ENCODE data around the gene C2orf49. TPM values are rescaled to one million over a fixed set of nuclear protein-coding genes. Genes with fewer than 3 reads are reported as not detected.

C2orf49 gene
- total RNA-seq, 1 experiment from 2014 or later: 17.2 TPM

GRCh38 chr2:105377871-105378270 lies 40.5 kb downstream of the C2orf49 start:
- H3K27me3 ChIP-seq (ENCODE audit: insufficient read depth, low read length): no peaks in the 10 kb centered on the region
- no peak for DNase-seq (ENCODE audit: low read depth, low spot score)
- ChIA-PET RAD21 (ENCODE audit: low non-redundant PET in 1 of 2, low total read pairs in 2 of 2, uncharacterized antibody in 2 of 2, unreplicated experiment in 2 of 2) (no interaction called here), CTCF (interaction anchor here (0.8 to 0.9 kb wide), 2 partner anchors 141 to 143 kb away, joined by 3 read pairs; no protein-coding TSS in a partner anchor), POLR2A (no interaction called here)
- no peaks in the 10 kb centered on the region for H4K20me1 ChIP-seq (ENCODE audit: insufficient read depth)
- H3K4me2 ChIP-seq (ENCODE audit: low read length): no peak overlapping the region
- H3K9me2 ChIP-seq (ENCODE audit: insufficient read depth): no peaks in the 10 kb centered on the region
- no peak overlapping the region for H3K4me3 ChIP-seq (replicated peaks in 1 of 2; ENCODE audit: low read depth in 1 of 2, low read length in 2 of 2)
- intact Hi-C loops (cut with micrococcal nuclease): no loop called here
- peak; percentile 35; the same call in 1 of the 2 replicates for ATAC-seq
- no peak overlapping the region for H3K27ac ChIP-seq (ENCODE audit: low read depth, low read length)
- no peaks in the 10 kb centered on the region for H3K4me1 ChIP-seq (ENCODE audit: control insufficient read depth in 1 of 2, insufficient read depth in 2 of 2, low read length in 2 of 2)
- TF ChIP-seq REST (IDR thresholded peaks at IDR 0.05; ENCODE audit: low read depth) (no peak), CTCF (IDR thresholded peaks at IDR 0.05 in 2 of 3, conservative IDR thresholded peaks at IDR 0.05 in 1 of 3; ENCODE audit: borderline replicate concordance in 1 of 3, insufficient read depth in 1 of 3, low read depth in 2 of 3, low read length in 2 of 3) (peak in 2 of 3 experiments; percentile 12 to 18; a peak in 1 of 6 replicates), RAD21 (IDR thresholded peaks at IDR 0.05; ENCODE audit: low read depth) (peak; percentile 50; the same call in 1 of the 2 replicates)
- H3K36me3 ChIP-seq (ENCODE audit: control insufficient read depth in 1 of 2, insufficient read depth in 2 of 2, low read length in 2 of 2): peaks cover 20 to 57% of the 10 kb centered on the region in 2 experiments; a peak in 2 of 4 replicates
- H3K9me3 ChIP-seq (ENCODE audit: control insufficient read depth in 1 of 2, insufficient read depth in 1 of 2, low read depth in 1 of 2, low read length in 2 of 2): no peaks in the 10 kb centered on the region
- H3K79me2 ChIP-seq (ENCODE audit: insufficient read depth, low read length): peaks cover 84% of the 10 kb centered on the region
- H3K9ac ChIP-seq (ENCODE audit: low read length): no peak overlapping the region
- no peak overlapping the region for H2AFZ ChIP-seq (ENCODE audit: low read depth, low read length, poor library complexity, severe bottlenecking)
- no TSS peak for BruUV-seq (replicated peaks)
